NCI-H1105 (cell line): ENCODE results near the gene SAMD11.
"Not testable (repeated sequence)": the region's sequence is repeated elsewhere in the genome, so short reads cannot be mapped to it uniquely, and the experiment has no call there.

ENCODE experiments used
- DNase-seq: peaks from one replicate; lab custom pipeline; 2025; lab: John Stamatoyannopoulos, UW

Gene SAMD11

GRCh38 chr1:923131-923990 is at the start of gene SAMD11:
Gene SAMD11 (plus strand): TSS chr1:923923. CDS start chr1:924432, 509 bp downstream.
- peak; percentile 84 for DNase-seq

- not testable (repeated sequence) for DNase-seq
These were observed 47.1 kb upstream of the SAMD11 start for GRCh38 chr1:876428-877208.

- DNase-seq = not testable (repeated sequence)
These were observed 46.3 kb upstream of the SAMD11 start for GRCh38 chr1:877209-877986.

- DNase-seq = not testable (repeated sequence)
These were observed 43.2 kb upstream of the SAMD11 start for GRCh38 chr1:880511-880910.

- DNase-seq = not testable (repeated sequence)
These were observed 42.8 kb upstream of the SAMD11 start for GRCh38 chr1:880915-881314.

GRCh38 chr1:886311-886710 is 37.4 kb upstream of the SAMD11 start:
- DNase-seq = no peak

- DNase-seq = no peak
These were observed 37.0 kb upstream of the SAMD11 start for GRCh38 chr1:886760-887159.

- no peak for DNase-seq
These were observed 35.4 kb upstream of the SAMD11 start for GRCh38 chr1:888297-888696.

- not testable (repeated sequence) for DNase-seq
These were observed 33.9 kb upstream of the SAMD11 start for GRCh38 chr1:889774-890173.

GRCh38 chr1:890234-890633 is 33.5 kb upstream of the SAMD11 start:
- not testable (repeated sequence) for DNase-seq

- DNase-seq = no peak
These were observed 33.1 kb upstream of the SAMD11 start for GRCh38 chr1:890661-891060.

GRCh38 chr1:897226-897625 is 26.5 kb upstream of the SAMD11 start:
- no peak for DNase-seq

- not testable (repeated sequence) for DNase-seq
These were observed 25.8 kb upstream of the SAMD11 start for GRCh38 chr1:897951-898350.

- DNase-seq = no peak
These were observed 23.9 kb upstream of the SAMD11 start for GRCh38 chr1:899636-900317.

- DNase-seq = no peak
These were observed 22.4 kb upstream of the SAMD11 start for GRCh38 chr1:901108-901859.

GRCh38 chr1:902802-903201 is 20.9 kb upstream of the SAMD11 start:
- DNase-seq = no peak

- DNase-seq = no peak
These were observed 20.4 kb upstream of the SAMD11 start for GRCh38 chr1:903305-903704.

- DNase-seq = no peak
These were observed 19.9 kb upstream of the SAMD11 start for GRCh38 chr1:903721-904271.

- DNase-seq = peak; percentile 64
These were observed 19.3 kb upstream of the SAMD11 start for GRCh38 chr1:904310-904950.
